ENCODE data around the gene MAPK11.

MAPK11 gene

GRCh38 chr22:50299785-50300619 is 29.8 kb upstream of the MAPK11 start:
- no peak for TF ChIP-seq CTCF (IDR thresholded peaks at IDR 0.05; ENCODE audit: low read depth, low read length, missing control alignments)
- no peaks in the 10 kb centered on the region for H3K27me3 ChIP-seq (replicated peaks)
- H3K36me3 ChIP-seq (replicated peaks): peaks cover 8% of the 10 kb centered on the region

DNA sequence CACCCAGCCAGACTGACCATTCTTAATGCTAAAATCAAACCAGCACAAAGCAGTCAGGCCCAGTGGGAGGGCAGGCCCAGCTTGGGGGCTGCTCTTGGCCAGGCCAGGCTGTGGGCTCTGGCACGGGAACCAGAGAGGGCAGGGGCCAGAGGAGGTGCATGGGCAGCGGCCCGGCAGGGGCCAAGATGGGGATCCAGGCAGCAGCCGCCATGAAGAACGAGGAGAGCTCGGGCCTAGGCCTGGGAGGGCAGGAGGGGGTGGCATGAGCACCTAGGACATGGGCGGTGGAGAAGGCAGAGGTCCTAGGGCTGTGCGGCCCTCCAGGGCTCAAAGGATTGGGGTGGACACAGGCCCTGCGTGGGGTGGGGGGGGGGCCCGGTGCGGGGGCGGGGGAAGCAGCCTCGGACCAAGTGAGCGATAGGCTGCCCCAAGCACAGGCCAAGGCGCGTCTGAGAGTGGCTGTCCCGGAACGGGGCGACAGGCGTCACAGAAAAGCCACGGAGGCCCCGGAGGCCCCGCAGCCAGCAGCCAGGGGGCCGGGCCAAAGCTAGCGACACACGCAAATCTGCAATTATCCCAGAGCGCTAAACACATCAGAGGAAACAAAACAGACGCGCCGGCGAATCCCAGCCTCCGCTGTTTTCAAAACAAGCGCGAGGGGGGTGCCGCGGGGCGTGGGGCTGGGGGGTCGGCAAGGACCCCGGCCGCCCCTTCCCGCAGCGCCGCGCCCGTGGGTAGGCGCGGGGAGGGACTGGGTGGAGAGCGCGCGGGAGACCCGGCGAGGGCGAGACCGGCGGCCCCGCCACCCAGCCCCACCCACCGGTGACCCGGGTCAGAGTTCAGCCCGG is 29.0 kb upstream of the MAPK11 start:
- Histone ChIP-seq H3K36me3 (replicated peaks) (peaks cover 8% of the 10 kb centered on the region), H3K27ac (no peak overlapping the region), H3K4me3 (ENCODE audit: low read depth, low read length) (no peak overlapping the region), H3K27me3 (replicated peaks) (no peaks in the 10 kb centered on the region)
- in situ Hi-C loops (cut with HindIII; ENCODE audit: low pct_ligation_motif_present, low sequenced_read_pairs): no loop called here
- no peak for DNase-seq
- TF ChIP-seq CTCF (IDR thresholded peaks at IDR 0.05; ENCODE audit: low read depth, low read length, missing control alignments): no peak

More at GRCh38 chr22:50299785-50300619, 29.8 kb upstream of the MAPK11 start:
- DNase-seq: no peak
- no peak overlapping the region for H3K27ac ChIP-seq
- no peak overlapping the region for H3K4me3 ChIP-seq (ENCODE audit: low read depth, low read length)
- in situ Hi-C loops (cut with HindIII; ENCODE audit: low pct_ligation_motif_present, low sequenced_read_pairs): no loop called here

- TF ChIP-seq CTCF (IDR thresholded peaks at IDR 0.05; ENCODE audit: low read depth, low read length, missing control alignments): no peak
- peaks cover 8% of the 10 kb centered on the region for H3K36me3 ChIP-seq (replicated peaks)
- in situ Hi-C loops (cut with HindIII; ENCODE audit: low pct_ligation_motif_present, low sequenced_read_pairs): no loop called here
- H3K27ac ChIP-seq: no peak overlapping the region
- no peak overlapping the region for H3K4me3 ChIP-seq (ENCODE audit: low read depth, low read length)
- DNase-seq: no peak
- H3K27me3 ChIP-seq (replicated peaks): no peaks in the 10 kb centered on the region
Measured at GRCh38 chr22:50298266-50298637, 28.1 kb upstream of the MAPK11 start.

GRCh38 chr22:50297510-50298265 is 27.5 kb upstream of the MAPK11 start:
- TF ChIP-seq CTCF (IDR thresholded peaks at IDR 0.05; ENCODE audit: low read depth, low read length, missing control alignments): no peak
- Histone ChIP-seq H3K4me3 (ENCODE audit: low read depth, low read length) (no peak overlapping the region), H3K36me3 (replicated peaks) (peaks cover 8% of the 10 kb centered on the region)

GRCh38 chr22:50296658-50297490 is 26.7 kb upstream of the MAPK11 start:
- H3K36me3 ChIP-seq (replicated peaks): peaks cover 8% of the 10 kb centered on the region
- H3K4me3 ChIP-seq (ENCODE audit: low read depth, low read length): no peak overlapping the region
- DNase-seq: no peak
- H3K27me3 ChIP-seq (replicated peaks): no peaks in the 10 kb centered on the region
- in situ Hi-C loops (cut with HindIII; ENCODE audit: low pct_ligation_motif_present, low sequenced_read_pairs): no loop called here
- TF ChIP-seq CTCF (IDR thresholded peaks at IDR 0.05; ENCODE audit: low read depth, low read length, missing control alignments): no peak
- no peak overlapping the region for H3K27ac ChIP-seq

More at GRCh38 chr22:50297510-50298265, 27.5 kb upstream of the MAPK11 start:
- in situ Hi-C loops (cut with HindIII; ENCODE audit: low pct_ligation_motif_present, low sequenced_read_pairs): no loop called here
- H3K27ac ChIP-seq: no peak overlapping the region
- no peaks in the 10 kb centered on the region for H3K27me3 ChIP-seq (replicated peaks)
- DNase-seq: no peak

Data from brain microvascular endothelial cell (primary cell).